ENCODE data around the gene MTCL1. TPM values are rescaled to one million over a fixed set of nuclear protein-coding genes. Genes with fewer than 3 reads are reported as not detected.

Gene MTCL1
- polyA plus RNA-seq, 10 donors, result 16.9 to 43.9 (median 28.5) TPM

DNA sequence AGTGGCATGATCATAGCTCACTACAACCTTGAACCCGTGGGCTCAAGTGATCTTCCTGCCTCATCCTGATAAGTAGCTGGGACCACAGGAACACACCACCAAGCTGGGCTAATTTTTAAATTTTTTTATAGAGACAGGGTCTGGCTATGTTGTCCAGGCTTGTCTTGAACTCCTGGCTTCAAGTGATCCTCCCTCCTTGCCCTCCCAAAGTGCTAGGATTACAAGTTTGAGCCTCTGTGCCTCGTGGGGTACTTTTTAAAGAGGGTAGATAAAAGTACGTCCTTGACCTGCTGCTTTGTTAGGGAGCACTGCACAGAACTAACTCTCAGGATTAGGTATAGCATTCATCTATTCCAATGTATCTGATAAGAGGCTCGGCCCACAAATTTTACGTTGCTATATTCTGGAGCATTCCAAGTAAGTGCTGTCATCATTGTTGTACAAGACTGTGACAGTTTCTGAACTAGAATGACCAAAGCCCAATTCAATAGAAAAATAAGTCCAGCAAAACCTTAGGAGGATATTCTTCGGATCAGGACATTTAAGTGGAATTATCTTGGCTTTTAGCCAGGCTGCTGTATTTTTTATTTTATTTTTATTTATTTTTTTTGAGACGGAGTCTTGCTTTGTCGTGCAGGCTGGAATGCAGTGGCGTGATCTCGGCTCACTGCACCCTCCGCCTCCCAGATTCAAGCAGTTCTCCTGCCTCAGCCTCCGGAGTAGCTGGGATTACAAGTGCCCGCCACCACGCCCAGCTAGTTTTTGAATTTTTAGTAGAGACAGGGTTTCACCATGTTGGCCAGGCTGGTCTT lies 4.1 kb downstream of the MTCL1 start:
- DNase-seq, result no peak

DNA sequence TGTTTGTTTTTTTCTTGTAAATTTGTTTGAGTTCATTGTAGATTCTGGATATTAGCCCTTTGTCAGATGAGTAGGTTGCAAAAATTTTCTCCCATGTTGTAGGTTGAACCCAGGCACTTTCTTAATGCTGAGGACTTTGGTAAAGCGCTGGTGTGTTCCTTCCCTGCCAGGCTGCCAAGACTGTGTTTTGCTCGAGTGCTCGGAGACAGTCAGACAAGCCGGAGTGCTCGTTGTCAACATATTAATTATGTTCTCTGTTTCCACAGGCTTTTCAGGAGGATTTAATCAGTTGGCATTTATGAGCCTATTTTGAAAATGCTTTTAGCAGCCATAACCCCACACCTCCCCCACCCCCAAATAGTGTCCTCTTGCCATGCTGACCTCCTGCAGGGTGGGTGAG lies 6.4 kb downstream of the MTCL1 start:
- DNase-seq, result no peak

DNA sequence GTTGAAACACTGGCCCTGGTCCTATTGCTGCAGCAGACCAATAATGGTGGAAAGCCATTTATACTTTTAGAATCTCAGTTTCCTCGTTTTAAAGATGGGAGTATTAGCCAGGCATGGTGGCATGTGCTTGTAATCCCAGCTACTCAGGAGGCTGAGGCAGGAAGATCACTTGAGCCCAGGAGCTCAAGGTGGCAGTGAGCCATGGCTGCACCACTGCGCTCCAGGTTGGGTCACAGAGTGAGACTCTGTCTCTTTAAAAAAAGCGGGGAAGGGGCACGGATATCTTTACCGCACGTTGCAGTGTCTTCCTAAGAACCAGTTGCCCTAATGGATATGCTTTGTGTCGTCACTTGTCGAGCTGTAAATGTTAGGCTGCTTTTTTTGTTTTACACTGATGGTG lies 8.3 kb downstream of the MTCL1 start:
- DNase-seq, result no peak

DNA sequence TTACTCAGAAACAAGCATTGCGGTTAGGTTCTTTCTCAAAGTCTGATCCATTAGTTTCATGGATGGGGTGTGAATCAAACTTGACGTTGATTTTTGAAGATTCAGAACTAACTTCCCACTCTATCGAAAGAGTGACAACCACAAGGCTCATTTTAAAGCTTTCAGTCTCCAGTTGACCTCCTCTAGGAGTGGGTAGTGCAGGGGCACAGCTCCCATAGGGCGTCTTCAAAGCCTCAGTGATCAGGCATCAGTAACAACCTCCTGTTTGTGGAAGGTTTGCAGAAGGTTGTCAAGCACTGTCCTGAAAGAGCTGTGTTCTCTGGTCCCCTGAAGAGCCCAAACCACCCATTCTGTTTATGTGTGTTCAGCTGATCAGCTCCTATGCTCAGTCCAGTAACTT lies 10.2 kb downstream of the MTCL1 start:
- no peak for DNase-seq

DNA sequence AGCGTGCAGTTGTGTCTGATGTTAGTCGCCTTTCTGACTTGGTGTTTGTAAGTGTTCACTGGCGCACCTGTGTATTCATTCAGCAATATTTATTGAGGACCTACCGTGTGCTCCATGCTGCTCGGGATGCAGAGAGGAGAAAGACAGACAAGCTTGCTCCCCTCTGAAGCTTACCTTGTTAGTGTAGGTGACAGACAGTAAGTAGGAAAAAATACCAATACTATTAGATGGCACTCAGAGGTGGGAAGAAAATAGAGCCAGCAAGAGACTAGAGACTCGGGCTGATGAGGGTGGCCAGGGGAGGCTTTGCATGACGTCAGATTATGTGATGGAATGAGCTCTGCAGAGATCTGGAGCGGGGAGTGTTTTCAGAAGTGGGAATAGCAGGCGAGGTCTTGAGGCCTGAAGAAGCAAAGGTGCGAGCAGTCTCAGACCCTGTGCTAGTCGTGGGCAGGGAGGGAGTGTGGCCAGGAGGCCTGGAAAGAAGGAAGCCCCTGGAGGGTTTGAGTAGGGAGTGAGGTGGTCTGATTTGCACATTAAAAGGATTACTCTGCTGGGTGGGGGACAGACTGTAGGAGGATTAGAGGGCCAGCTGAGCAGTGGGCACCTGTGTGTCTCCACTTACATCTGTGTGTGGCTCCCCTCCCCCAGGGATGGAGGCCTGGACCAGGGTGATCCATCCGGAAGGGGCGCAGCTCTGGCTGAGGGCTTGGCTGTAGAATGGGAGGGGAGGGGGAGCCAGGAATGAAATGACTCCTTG lies 11.8 kb downstream of the MTCL1 start:
- DNase-seq, result no peak

DNA sequence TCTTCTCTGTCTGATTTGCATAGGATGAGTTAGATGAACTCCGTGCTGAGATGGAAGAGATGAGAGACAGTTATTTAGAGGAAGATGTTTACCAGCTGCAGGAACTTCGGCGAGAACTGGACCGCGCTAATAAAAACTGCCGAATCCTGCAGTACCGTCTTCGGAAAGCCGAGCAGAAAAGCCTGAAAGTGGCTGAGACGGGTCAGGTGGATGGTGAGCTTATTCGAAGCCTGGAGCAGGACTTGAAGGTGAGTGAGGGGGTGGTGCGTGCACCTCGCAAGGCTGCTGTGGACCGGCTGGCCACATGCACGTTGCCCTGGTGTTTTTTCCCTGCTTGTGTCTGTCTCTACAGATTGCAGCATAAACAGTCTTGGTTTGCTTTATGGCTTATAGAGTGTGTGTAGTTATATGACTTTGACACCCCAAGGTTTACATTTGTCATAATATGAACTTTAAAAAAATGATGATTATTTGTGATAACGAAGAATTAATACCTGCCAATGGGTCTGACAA lies 13.1 kb downstream of the MTCL1 start:
- DNase-seq, result no peak

DNA sequence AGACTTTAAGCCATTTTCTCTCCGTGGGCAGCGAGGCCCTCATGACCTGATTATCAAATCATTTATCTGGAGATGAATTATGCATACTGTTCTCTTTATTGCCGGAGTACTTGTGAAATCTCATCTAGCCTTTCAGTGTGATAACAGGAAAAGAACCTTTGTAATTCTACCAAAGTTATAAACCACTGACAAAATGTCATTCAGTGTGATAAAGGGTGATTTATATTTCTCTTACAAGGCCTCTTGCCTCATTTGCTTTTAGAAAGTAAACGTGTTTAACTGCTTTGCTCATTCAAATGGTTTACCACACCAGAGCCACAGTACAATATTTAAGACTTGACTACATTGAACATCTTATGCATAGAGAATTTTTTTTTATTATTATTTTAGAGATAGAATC lies 13.8 kb downstream of the MTCL1 start:
- no peak for DNase-seq

DNA sequence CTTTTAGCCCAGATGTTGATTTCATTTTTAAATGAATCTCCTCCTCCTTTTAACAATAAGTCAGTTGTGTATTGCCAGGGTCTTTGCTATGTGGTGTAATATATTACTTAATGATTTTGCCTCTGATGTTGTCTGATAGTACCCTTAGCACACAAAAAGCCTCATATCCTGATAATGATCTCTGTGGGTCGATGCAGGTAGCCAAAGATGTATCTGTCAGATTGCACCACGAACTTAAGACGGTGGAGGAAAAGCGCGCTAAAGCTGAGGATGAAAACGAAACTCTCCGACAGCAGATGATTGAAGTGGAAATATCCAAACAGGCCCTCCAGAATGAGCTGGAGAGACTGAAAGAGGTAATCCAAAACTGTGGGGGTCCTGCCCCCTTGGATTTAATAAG lies 14.8 kb downstream of the MTCL1 start:
- DNase-seq, result no peak

DNA sequence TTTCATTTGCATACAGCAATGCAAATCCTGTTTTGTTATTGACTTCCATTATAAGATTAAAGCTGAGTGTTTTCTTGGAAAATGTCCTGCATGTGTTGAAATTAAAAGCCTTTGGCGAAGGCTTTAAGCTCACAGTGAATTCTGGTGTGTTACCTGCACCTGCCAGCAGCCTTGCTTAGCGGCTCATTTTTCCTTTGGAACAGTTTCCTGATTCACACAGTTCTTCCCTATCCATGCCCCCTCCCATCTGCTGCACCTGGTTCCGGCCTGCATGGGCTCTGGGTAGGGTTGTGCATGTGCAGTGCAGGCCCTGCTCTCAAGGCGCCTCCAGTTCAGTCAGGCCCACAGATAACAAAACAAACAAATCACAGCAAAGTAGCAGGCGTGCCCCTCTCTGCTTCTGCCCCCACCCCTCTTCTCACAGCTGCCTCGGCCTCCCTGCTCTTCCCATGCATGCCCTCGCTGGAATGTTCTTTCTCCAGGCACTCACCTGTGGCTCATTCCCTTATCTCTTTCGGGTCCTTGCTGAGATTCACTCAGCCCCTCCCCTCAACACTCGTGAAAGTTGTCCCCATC lies 15.8 kb downstream of the MTCL1 start:
- no peak for DNase-seq

DNA sequence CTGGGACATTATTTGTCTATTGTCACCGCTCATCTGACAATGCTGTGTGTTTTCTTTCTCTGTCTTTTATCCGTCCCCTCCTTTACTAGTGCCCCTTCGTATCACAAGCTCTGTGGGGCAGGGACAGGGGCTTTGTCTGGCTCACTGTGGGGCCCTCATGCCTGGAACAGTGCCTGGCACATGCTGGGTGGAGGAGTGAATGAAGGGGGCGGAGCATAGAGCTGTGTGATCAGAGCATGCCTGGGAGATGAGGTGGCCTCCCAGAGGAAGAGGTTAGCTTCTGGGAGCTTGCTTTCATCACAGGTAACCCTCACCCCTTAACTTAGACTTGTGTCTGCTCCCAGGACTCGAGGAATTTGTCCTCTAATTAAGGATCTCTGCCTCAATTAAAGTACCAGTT lies 16.4 kb downstream of the MTCL1 start:
- no peak for DNase-seq

DNA sequence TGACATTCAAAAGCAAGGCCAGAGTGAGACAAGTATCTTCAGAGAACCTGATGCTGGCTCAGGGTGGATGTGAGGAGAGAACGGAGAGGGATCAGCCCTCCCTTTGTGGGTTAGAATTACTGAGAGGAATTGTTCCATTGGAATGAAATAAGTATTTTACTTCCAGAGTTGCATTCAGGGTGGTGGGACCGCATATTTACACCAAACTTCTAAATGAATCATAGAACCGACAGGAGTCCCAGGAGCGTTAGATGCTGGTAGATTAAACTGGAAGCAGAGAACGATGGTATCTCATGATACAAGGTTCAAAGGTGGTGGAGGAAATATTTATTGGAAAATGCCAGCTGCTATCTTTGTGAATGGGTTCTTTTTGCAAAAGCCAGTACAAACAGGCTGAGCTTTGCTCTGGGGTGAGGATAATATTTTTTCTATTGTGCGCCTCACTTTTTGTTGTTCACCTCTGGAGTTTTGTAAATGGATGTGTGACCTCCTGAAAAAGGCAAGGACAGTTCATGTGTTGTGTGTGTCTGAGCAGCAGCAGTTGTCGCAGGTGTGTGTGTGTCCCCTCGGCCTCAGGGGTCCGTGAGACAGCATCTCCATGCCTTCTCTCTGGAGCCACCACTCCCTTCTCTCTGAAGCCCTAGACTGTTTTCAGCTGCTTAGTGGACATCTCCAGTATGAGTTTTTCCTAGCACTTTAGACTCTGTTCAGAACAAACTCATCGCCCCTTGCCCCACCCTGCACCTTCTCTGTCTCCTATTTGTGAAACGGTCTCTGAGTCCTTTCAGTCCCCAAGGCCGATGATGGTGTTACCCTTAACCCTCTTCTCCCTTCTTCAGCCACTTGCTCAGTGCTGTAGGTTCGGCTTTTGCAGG lies 17.8 kb downstream of the MTCL1 start:
- no peak for DNase-seq

DNA sequence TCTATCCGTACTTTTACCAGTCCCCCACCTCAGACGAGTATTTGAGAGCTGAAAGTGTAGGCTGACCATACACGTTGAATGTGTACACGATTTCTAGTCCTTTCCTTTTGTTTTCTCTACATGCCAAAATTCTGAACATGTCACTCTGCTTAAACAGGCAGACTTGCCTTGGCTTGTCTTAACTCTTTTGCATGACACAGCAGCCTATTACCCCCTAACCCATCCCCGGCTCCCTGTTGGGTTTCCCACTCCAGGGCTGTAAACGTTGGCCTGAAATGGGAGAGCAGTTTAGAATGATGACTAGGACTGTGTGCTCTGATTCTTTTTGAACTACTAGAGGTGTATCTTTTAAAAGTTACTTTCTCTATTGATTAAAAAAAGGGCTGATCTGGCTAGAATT lies 19.1 kb downstream of the MTCL1 start:
- DNase-seq, result no peak

DNA sequence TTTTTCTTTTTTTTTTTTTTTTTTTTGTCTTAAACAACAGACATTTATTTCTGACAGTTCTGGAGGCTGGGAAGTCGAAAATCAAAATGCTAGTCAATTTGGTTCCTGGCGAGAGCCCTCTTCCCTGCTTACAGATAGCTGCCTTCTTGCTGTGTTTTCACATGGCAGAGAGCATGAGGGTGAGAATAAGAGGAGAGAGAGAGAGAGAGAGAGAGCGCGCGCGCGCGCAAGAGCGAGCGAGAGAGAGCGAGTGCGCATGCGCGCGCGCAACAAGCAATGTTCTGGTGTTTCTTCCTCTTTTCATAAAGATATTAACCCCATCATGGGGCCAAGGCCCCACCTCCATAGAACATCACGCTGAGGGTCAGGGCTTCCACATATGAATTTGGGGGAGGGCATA lies 20.9 kb downstream of the MTCL1 start:
- DNase-seq, result no peak

DNA sequence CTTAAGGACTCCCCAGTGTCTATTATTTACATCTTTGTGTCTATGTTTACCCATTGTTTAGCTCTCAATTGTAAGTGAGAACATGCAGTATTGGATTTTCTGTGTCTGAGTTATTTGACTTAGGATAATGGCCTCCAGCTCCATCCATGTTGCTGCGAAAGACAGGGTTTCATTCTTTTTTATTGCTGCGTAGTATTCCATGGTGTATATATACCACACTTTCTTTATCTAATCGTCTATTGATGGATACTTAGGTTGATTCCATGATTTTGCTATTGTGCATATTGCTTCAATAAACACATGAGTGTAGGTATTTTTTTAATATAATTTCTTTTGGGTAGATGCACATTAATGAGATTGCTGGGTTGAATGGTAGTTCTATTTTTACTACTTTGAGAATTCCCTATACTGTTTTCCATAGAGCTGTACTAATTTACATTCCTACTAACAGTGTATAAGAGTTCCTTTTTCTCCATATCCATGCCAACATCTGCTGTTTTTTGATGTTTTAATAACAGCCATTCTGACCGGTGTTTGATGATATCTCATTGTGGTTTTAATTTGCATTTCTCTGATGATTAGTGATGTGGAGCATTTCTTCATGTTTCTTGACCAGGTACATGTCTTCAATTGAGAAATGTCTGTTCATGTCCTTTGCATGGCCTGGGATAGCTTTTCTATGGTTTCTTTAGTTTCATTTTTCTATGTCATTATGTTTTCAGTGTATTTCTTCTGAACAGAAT lies 21.8 kb downstream of the MTCL1 start:
- DNase-seq, result no peak

DNA sequence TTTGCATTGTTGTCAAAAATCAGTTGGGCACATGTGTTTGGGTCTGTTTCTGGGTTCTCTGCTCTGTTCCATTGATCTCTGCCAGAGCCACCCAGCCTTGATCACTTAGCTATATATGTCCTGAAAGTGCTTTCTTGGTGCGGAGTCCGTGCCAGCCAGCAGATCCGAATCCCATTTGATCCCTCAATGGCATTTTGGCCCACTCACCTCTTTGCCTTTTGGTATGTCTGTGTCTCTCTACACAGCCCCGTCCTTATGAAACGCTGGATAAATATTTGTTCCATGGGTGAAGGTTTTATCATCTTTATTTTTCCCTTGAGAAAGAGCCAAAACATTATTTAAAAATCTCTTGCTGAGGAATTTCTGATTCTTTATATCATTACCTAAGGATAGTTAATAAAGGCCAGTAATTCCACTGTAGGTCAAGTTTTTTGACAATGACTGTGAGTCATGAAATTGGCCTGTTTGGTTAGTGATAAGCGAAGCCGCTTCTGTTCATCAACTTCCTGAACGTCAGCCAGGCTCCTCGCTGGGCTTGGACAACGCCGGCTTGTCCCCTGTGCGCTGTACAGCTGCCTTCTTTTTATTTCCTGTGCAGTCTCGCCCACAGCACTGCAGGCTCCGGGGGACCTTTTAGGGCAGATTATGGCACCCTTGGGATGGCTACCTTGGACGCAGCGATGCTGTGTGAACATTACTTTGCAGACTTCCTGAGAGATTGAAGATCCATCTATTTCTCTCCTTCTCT lies 24.9 kb downstream of the MTCL1 start:
- DNase-seq, result peak; percentile 25 to 58 (median 48)

DNA sequence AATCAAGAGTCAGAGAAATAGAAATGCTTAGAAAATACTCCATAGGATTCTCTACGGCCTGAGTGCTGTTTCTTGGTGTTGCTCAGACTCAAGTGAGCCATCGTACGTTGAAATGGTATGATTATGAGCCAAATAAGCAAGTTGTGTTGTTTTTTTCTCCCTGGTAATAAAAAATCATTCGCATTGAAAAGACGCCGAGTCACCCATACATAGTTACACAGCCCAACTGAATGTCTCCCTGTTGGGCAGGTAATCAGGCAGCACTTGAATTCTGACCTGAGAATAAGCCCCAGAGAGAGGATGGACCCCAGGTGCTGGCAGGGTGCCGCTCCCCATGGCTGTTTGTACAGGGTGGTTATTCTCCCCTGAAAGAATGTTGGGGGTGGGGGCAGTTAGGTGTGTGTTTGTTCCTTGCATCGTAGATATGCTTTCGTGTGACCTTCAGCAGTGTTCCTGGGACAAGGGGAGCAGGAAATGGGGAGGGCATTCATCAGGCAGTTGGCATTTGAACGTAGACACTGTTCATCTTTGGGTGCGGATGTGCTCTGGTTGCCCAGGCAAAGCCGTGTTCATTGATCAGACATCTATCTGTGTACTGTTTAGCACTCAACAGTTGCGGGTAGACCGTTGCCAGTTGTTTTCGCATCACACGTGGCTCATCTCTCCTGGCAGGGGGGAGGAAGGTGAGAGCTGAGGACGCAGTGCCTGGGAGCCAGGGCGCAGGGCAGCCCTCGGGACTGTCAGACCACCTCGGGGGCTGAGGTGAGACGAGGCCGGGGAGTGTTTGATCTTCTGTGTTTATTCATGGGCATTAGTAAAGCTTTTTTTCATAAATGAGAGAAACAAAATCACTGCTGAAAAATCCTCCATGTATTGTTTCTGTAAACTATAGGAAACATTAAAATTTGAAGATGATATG lies 27.3 kb downstream of the MTCL1 start:
- DNase-seq, result no peak

DNA sequence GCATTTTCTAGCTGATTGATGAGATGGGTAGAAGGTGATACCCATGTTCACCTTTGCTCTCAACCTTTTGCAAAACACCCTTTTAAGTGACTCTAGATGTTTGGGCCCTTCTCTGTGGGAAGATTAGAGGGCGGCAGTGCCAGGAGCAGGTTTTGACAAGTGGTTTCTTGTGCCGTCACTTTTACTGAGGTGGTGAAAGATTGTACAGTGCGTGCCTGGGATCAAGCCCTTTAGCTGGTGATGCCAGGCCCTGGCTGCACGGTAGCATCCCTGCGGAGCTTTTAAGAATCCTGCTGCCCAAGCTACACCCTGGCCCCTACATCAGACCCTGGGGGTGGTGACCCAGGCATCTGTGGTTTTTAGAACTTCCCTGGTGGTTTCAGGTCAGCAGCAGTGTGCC lies 29.1 kb downstream of the MTCL1 start:
- no peak for DNase-seq

DNA sequence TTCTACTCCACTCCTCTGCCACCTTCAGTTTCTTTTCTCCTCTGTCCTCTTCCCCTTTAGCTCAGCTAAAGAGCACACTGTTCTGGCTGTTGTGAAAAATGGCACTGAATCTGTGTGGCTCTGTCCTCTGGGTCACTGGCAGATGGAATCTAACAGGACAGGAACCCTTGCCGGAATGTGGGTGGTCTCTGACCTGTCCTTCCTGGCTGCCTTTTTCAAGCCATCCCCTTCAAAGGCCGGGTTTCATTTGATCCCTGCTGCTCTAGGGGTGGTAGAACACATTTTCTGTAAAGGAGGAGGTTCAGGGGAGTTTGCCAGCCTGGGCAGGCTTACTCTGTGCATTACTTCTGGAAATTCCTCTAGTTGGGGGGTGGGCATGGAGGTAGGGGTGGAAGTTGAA lies 29.9 kb downstream of the MTCL1 start:
- DNase-seq, result no peak

DNA sequence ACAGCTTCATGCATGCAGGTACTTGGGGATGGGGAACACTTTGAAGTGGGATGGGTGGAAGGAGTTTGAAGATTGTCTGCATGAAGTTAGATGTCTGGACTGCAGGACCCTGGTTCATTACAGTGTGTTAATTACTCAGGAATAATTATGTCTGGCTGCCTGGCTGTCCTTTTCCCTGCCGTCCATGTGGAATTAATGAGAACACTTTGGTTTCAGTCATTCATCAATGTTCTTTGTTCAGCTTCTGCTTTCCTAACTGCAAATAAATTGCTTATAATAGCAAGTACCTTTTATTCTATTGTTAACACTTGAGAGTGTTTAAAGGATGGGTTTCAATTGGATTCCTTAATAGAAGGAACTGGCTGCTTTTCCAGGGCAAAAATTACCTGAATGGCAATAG lies 35.8 kb downstream of the MTCL1 start:
- DNase-seq, result no peak

Measured in muscle of back (tissue), 11 donors.